OCI-LY3 (cell line): ENCODE data around the gene SLC28A3.

Experiments
- EZH2phosphoT487 ChIP-seq: fragments of 200-600 bp; shearing (Covaris generic); IDR thresholded peaks from 2 replicates; pipeline ENCODE4 v1.6.1; 2018; ENCODE audit warnings: antibody characterized with exemption, mixed run types, low read depth
- TF ChIP-seq, protein P1 (sequence below): fragments of 200-600, 300-600 bp; sonication (generic); IDR thresholded peaks from 2 replicates; pipeline ENCODE4 v1.5.1; 2014; ENCODE audit warnings: antibody characterized with exemption, low read length, low read depth

DNA sequence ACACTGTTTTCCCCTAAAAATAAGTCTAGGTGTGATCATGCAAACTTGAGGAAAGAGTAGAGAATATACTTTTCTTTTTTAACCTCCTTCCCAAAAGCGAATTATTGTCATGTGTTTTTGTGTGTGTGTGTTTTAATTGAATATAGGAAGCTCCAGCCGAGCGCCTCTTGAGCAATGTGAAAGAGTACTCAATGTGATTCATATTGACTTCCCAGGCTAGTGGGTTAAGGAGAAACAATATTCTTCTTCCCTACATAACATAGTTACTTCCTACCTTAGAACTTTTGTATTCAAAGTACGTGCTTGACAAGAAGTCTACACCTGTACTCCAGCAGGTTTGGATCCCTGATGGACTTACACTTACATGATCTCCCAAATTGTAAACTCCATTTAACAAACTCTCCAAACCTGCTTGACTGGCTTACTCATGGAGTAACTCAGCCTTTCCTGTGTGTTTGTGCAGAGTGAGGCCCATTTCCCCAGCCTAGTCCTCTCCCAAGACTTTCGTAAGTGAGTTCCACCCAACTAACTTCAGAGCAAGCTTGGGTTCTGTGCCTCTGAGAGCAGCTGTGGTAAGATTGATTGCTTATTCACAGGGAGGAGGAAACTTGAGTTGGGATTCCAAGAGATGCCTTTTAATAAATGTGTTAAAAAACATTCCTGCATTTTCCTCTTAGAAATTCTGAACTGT, 9.3 kb downstream of the SLC28A3 start:
- TF ChIP-seq, protein P1, sequence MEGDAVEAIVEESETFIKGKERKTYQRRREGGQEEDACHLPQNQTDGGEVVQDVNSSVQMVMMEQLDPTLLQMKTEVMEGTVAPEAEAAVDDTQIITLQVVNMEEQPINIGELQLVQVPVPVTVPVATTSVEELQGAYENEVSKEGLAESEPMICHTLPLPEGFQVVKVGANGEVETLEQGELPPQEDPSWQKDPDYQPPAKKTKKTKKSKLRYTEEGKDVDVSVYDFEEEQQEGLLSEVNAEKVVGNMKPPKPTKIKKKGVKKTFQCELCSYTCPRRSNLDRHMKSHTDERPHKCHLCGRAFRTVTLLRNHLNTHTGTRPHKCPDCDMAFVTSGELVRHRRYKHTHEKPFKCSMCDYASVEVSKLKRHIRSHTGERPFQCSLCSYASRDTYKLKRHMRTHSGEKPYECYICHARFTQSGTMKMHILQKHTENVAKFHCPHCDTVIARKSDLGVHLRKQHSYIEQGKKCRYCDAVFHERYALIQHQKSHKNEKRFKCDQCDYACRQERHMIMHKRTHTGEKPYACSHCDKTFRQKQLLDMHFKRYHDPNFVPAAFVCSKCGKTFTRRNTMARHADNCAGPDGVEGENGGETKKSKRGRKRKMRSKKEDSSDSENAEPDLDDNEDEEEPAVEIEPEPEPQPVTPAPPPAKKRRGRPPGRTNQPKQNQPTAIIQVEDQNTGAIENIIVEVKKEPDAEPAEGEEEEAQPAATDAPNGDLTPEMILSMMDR = no peak
- no peak for TF ChIP-seq EZH2phosphoT487
